Endometrium (tissue), 2 donors: ENCODE data around the gene SLC30A7.

Experiments
- FAIRE-seq: peaks from 2 replicates; lab custom pipeline; 2012; peaks lifted over from hg19 to GRCh38; lab: Jason Lieb, UNC
- donor health status: control.
- donor health status: control.

Gene SLC30A7

DNA sequence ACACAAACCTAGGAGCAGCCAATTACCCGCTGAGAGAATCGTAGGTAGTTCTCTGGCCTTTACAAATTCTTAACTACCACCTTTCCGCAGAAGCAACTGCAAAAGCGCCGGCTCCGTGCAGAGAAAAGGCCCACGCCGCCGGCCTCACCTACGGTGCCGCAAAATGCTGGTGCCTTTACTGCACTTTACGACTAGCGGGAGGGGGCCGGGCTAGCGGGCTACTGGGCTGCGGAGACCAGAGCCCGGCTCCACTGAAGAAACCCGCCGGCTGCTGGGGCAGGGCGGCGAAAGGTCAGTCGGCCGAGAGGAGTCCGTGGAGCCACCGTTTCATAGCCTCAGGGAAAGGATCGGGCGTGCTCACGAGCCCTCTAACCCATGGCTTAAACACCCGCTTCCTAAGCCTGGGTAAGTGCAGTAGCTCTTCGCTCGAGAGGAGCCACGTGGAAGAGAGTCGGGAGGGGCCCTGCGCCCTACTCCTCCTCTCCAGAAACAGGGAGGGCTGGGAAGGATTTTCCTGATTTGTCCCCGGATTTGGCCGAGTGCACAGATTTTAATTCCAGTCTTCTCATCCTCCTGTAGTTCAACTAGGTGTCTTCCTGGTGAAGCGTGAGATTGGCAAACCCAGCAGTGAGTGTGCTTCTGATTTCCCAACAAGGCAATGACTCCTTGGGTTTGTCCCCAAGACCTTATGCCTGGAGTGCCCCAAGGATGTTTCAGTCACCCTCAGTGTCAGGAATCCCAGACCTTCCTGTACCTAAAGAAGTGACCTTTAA is 130.0 kb downstream of the SLC30A7 start, which contains the start of gene DPH5:
Gene DPH5 (minus strand): TSS at position 128 of the 773 bp plus-strand sequence. CDS start 341 bp downstream, outside the sequence.
- peak; percentile 63 for FAIRE-seq

DNA sequence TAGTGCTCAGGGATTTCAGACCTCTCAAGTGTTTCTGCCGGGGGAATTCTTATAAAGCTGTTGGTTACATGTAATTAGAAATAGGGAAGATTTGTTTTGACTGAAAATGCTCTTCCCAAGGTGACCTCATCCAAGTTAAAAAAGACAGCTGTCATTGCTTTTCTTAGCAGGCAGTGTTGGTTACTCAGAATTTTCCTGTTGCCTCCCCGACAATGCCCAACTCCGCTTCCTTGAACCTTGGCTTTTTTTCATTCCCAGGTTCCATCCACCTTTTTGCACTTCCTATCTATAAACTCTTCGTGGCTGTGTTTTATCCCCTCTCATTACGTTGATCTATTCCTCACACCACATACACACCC is 130.5 kb downstream of the SLC30A7 start:
- no peak for FAIRE-seq

DNA sequence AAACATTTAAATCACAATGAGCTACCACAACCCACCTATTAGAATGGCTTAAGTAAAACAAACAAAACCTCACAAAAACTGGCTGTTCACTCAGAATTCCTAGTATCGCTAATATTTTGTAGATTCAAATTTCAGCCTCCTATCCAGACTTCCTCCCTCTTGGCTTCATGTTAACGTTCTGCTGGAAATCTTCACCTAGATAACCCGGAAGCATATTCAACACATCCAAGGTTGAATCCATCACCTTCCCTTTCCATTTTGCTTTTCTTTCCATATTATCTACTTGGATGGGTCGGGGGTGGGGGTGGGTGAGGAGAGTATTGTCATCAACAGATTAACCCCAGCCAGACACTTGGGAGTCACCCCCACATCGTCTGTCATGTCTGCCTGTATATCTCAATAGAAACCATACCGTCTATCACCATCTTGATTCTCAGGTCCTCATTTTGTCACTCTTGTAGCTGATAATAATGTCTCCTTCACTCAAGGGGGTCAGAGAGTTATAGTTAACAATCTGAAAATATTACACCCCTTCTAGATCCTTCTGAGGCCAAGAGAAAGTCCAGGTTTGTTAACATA is 131.4 kb downstream of the SLC30A7 start:
- no peak for FAIRE-seq

DNA sequence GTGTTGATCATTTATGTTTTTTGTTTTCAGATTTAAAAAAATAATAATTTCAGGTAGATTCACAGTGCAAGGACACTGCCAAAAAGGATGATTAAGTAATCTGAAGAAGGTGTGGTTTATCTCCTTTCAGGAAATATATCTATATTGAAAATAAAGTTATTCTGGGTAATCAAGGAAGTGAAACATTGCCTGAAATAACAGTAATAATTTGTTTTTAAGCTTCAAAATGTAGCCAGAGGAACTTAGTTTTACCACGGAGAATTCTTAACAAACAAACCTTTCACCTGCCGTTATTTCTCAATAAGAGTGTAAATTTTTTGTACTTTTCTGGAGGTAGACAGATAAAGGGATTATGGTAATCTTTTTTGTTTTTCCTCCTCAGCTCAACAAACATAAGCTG is 132.6 kb downstream of the SLC30A7 start:
- no peak for FAIRE-seq

DNA sequence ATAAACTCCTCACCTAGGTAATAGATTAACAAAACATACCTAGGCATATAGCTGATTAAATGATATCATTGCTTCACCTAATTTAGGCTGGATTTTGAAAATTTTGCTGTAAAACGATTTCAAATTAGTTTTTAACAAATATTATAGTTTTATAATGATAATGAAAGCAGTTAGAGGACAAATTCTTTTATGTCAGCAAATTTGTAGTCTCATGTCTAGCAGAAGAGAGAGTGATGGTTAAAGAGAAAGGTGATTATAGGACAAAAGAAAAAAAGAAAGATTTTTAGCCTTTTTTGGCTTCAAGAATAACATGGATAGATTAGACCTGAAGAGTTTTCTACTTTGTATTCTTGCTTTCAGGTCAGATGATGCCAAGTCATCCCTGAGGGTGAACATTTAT is 133.3 kb downstream of the SLC30A7 start:
- no peak for FAIRE-seq

DNA sequence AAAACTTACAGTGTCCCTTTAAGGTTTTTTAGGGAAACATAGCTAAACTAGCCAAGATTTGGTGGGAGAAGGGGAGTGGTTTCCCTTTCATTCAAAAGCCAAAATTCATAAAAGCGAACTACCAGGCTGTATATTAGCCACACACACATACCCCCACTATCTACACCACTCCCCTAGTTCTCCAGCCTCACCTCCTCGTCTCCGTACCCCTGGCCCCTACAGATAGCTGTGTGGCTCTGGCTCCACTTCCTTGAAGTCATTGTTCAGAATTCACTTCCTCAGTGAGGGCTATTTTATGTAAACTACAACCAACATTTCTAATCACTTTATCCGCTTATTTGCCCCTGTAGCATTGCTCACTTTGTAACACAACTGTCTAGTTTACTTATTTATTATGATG is 135.0 kb downstream of the SLC30A7 start:
- FAIRE-seq, result no peak
